Right atrium auricular region (tissue), 2 donors: ENCODE measurements around the gene PSKH1. TPM values are rescaled to one million over a fixed set of nuclear protein-coding genes. Genes with fewer than 3 reads are reported as not detected.

Experiments
- DNase-seq: peaks from one replicate; pipeline ENCODE4 v3.0.0-alpha.2; 2019; ENCODE audit warnings: low spot score
- H3K27ac ChIP-seq, 2 donors: fragments of 200-600 bp; sonication (generic); 1 replicate in 1 of 2; 2 replicates in 1 of 2; pipeline ENCODE4 v1.5.1; 2016 to 2019
- H3K27me3 ChIP-seq, 2 donors: fragments of 200-600 bp; sonication (generic); one replicate each; pipeline versions ENCODE4 v1.5.1 to v1.6.0; 2017 to 2019
- H3K36me3 ChIP-seq: fragments of 200-600 bp; sonication (generic); one replicate; pipeline ENCODE4 v1.5.1; 2016
- H3K4me1 ChIP-seq, 2 donors: fragments of 200-600 bp; sonication (generic); one replicate each; pipeline versions ENCODE4 v1.5.1 to v1.6.0; 2017 to 2019
- H3K4me3 ChIP-seq, 2 donors: fragments of 200-600 bp; sonication (generic); 1 replicate in 1 of 2; 2 replicates in 1 of 2; pipeline ENCODE4 v1.5.1; 2017 to 2019; ENCODE audit warnings: mild to moderate bottlenecking in 1 of 2, moderate library complexity in 1 of 2
- H3K9me3 ChIP-seq, 2 donors: fragments of 200-600 bp; sonication (generic); one replicate each; pipeline ENCODE4 v1.5.1; 2019
- CTCF ChIP-seq, 2 donors: fragments of 200-600 bp; sonication (generic); IDR thresholded peaks; one replicate each; pipeline ENCODE4 v1.5.1; 2019; ENCODE audit warnings: antibody characterized with exemption in 2 of 2
- total RNA-seq, 2 donors: library from RNA; depleted of rRNA; stranded (reverse); fragments of >200 nt; gene quantifications; one replicate each; pipeline ENCODE4 v1.1.0, GENCODE V29; 2016

Gene PSKH1
- total RNA-seq, 2 donors from 2014 or later = 18.4 to 23.2 TPM

GRCh38 chr16:67881621-67882161 is 11.4 kb upstream of the PSKH1 start:
- H3K27ac ChIP-seq = peak overlapping the region; percentile 40 to 68
- no peak for DNase-seq
- TF ChIP-seq CTCF (IDR thresholded peaks at IDR 0.05) = no peak

GRCh38 chr16:67882374-67883145 is 10.5 kb upstream of the PSKH1 start:
- DNase-seq = no peak
- Histone ChIP-seq H3K9me3 (no peaks in the 10 kb centered on the region), H3K27ac (peak overlapping the region; percentile 68 to 70), H3K4me1 (peaks cover 0 to 37% of the 10 kb centered on the region in 2 donors), H3K27me3 (no peaks in the 10 kb centered on the region), H3K4me3 (no peak overlapping the region), H3K36me3 (peaks cover 66% of the 10 kb centered on the region)
- peak in 1 of 2 donors; percentile 15 for TF ChIP-seq CTCF (IDR thresholded peaks at IDR 0.05)

More at GRCh38 chr16:67881621-67882161, 11.4 kb upstream of the PSKH1 start:
- Histone ChIP-seq H3K36me3 (peaks cover 75% of the 10 kb centered on the region), H3K4me3 (no peak overlapping the region), H3K27me3 (no peaks in the 10 kb centered on the region), H3K9me3 (no peaks in the 10 kb centered on the region), H3K4me1 (peaks cover 0 to 37% of the 10 kb centered on the region in 2 donors)

- Histone ChIP-seq H3K27ac (peak overlapping the region; percentile 68 to 70), H3K27me3 (no peaks in the 10 kb centered on the region), H3K9me3 (no peaks in the 10 kb centered on the region), H3K4me3 (no peak overlapping the region), H3K4me1 (peaks cover 0 to 37% of the 10 kb centered on the region in 2 donors), H3K36me3 (peaks cover 59% of the 10 kb centered on the region)
- DNase-seq = no peak
- no peak for TF ChIP-seq CTCF (IDR thresholded peaks at IDR 0.05)
These were observed 9.7 kb upstream of the PSKH1 start for GRCh38 chr16:67883146-67883871.

- Histone ChIP-seq H3K9me3 (no peaks in the 10 kb centered on the region), H3K4me3 (no peak overlapping the region), H3K4me1 (peaks cover 0 to 37% of the 10 kb centered on the region in 2 donors), H3K36me3 (peaks cover 53% of the 10 kb centered on the region), H3K27ac (peak overlapping the region; percentile 12 to 68), H3K27me3 (no peaks in the 10 kb centered on the region)
- no peak for DNase-seq
- TF ChIP-seq CTCF (IDR thresholded peaks at IDR 0.05) = peak; percentile 83 to 92
These were observed 9.2 kb upstream of the PSKH1 start for GRCh38 chr16:67883872-67884261.

GRCh38 chr16:67884684-67885083 is 8.4 kb upstream of the PSKH1 start, which contains the start of gene NRN1L:
NRN1L (plus strand) TSS chr16:67884885; CDS start chr16:67884904, 19 bp downstream.
- Histone ChIP-seq H3K27me3 (no peaks in the 10 kb centered on the region), H3K4me1 (peaks cover 0 to 37% of the 10 kb centered on the region in 2 donors), H3K27ac (peak within 1 kb of the TSS; percentile 67 to 68), H3K36me3 (peaks cover 45% of the 10 kb centered on the region), H3K9me3 (no peaks in the 10 kb centered on the region), H3K4me3 (peak within 1 kb of the TSS in 1 of 2 donors; percentile 5)
- TF ChIP-seq CTCF (IDR thresholded peaks at IDR 0.05) = no peak
- peak; percentile 91 for DNase-seq
